ENCODE results near the gene RGL2.

The RGL2 gene

GRCh38 chr6:33319939-33320314 lies 21.2 kb upstream of the RGL2 start:
- Histone ChIP-seq H3K27ac (replicated peaks) (no peak overlapping the region), H3K4me3 (replicated peaks; ENCODE audit: insufficient read depth, low read length) (no peak overlapping the region)
- DNase-seq (ENCODE audit: low read depth in 1 of 2, low spot score in 1 of 2), result no peak

GRCh38 chr6:33318426-33319073 lies 19.8 kb upstream of the RGL2 start:
- H3K27me3 ChIP-seq (ENCODE audit: insufficient read depth, poor library complexity, severe bottlenecking), result no peaks in the 10 kb centered on the region
- DNase-seq (ENCODE audit: low read depth in 1 of 2, low spot score in 1 of 2), result no peak
- H3K4me3 ChIP-seq (replicated peaks; ENCODE audit: insufficient read depth, low read length), result peak overlapping the region; percentile 68
- TF ChIP-seq REST (IDR thresholded peaks at IDR 0.05; ENCODE audit: insufficient replicate concordance, low read depth) (no peak), SPI1 (IDR thresholded peaks at IDR 0.05; ENCODE audit: borderline replicate concordance, low read depth) (no peak), GABPA (IDR thresholded peaks at IDR 0.05; ENCODE audit: low read depth) (no peak), POLR2AphosphoS5 (IDR thresholded peaks at IDR 0.05; ENCODE audit: low read depth) (no peak)
- TF ChIP-seq, protein P1, sequence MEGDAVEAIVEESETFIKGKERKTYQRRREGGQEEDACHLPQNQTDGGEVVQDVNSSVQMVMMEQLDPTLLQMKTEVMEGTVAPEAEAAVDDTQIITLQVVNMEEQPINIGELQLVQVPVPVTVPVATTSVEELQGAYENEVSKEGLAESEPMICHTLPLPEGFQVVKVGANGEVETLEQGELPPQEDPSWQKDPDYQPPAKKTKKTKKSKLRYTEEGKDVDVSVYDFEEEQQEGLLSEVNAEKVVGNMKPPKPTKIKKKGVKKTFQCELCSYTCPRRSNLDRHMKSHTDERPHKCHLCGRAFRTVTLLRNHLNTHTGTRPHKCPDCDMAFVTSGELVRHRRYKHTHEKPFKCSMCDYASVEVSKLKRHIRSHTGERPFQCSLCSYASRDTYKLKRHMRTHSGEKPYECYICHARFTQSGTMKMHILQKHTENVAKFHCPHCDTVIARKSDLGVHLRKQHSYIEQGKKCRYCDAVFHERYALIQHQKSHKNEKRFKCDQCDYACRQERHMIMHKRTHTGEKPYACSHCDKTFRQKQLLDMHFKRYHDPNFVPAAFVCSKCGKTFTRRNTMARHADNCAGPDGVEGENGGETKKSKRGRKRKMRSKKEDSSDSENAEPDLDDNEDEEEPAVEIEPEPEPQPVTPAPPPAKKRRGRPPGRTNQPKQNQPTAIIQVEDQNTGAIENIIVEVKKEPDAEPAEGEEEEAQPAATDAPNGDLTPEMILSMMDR (IDR thresholded peaks at IDR 0.05; ENCODE audit: insufficient read depth, low read length), result no peak
- no peak overlapping the region for H3K27ac ChIP-seq (replicated peaks)

More at GRCh38 chr6:33319939-33320314, 21.2 kb upstream of the RGL2 start:
- H3K27me3 ChIP-seq (ENCODE audit: insufficient read depth, poor library complexity, severe bottlenecking), result no peaks in the 10 kb centered on the region
- TF ChIP-seq, protein P1 (IDR thresholded peaks at IDR 0.05; ENCODE audit: insufficient read depth, low read length), result no peak
- TF ChIP-seq GABPA (IDR thresholded peaks at IDR 0.05; ENCODE audit: low read depth), result no peak
- TF ChIP-seq SPI1 (IDR thresholded peaks at IDR 0.05; ENCODE audit: borderline replicate concordance, low read depth), result no peak

- DNase-seq (ENCODE audit: low read depth in 1 of 2, low spot score in 1 of 2), result peak; percentile 93 to 99
- Histone ChIP-seq H3K4me3 (replicated peaks; ENCODE audit: insufficient read depth, low read length) (peak within 1 kb of the TSS; percentile 68), H3K27me3 (ENCODE audit: insufficient read depth, poor library complexity, severe bottlenecking) (no peaks in the 10 kb centered on the region), H3K27ac (replicated peaks) (peak within 1 kb of the TSS; percentile 50)
- TF ChIP-seq, protein P1 (IDR thresholded peaks at IDR 0.05; ENCODE audit: insufficient read depth, low read length), result no peak
- TF ChIP-seq POLR2AphosphoS5 (IDR thresholded peaks at IDR 0.05; ENCODE audit: low read depth), result peak; percentile 46; the same call in 1 of the 2 replicates
Observed at GRCh38 chr6:33317669-33318425, 19.1 kb upstream of the RGL2 start, which contains the start of gene ZBTB22. Gene ZBTB22, minus strand, starts transcription at chr6:33317744. Its CDS starts 828 bp downstream, at chr6:33316916.

- peak in 1 of 2 experiments; percentile 26 for DNase-seq (ENCODE audit: low read depth in 1 of 2, low spot score in 1 of 2)
- Histone ChIP-seq H3K27ac (replicated peaks) (no peak overlapping the region), H3K4me3 (replicated peaks; ENCODE audit: insufficient read depth, low read length) (peak overlapping the region; percentile 68), H3K27me3 (ENCODE audit: insufficient read depth, poor library complexity, severe bottlenecking) (no peaks in the 10 kb centered on the region)
- TF ChIP-seq GABPA (IDR thresholded peaks at IDR 0.05; ENCODE audit: low read depth) (no peak), POLR2AphosphoS5 (IDR thresholded peaks at IDR 0.05; ENCODE audit: low read depth) (no peak), SPI1 (IDR thresholded peaks at IDR 0.05; ENCODE audit: borderline replicate concordance, low read depth) (no peak), REST (IDR thresholded peaks at IDR 0.05; ENCODE audit: insufficient replicate concordance, low read depth) (no peak)
- TF ChIP-seq, protein P1 (IDR thresholded peaks at IDR 0.05; ENCODE audit: insufficient read depth, low read length), result no peak
Observed at GRCh38 chr6:33317419-33317668, 18.6 kb upstream of the RGL2 start.
